ENCODE measurements around the gene GOLGA3.
"Not testable (repeated sequence)": the region's sequence is repeated elsewhere in the genome, so short reads cannot be mapped to it uniquely, and the experiment has no call there.

GOLGA3 gene

GRCh38 chr12:132804426-132804861, 24.2 kb downstream of the GOLGA3 start:
- H3K27ac ChIP-seq = no peak overlapping the region

GRCh38 chr12:132803888-132804287, 24.8 kb downstream of the GOLGA3 start:
- no peak overlapping the region for H3K27ac ChIP-seq
- TF ChIP-seq CTCF (conservative IDR thresholded peaks at IDR 0.05) (no peak), ZFX (IDR thresholded peaks at IDR 0.05) (no peak)

More at GRCh38 chr12:132804426-132804861, 24.2 kb downstream of the GOLGA3 start:
- TF ChIP-seq ZFX (IDR thresholded peaks at IDR 0.05) = no peak
- no peak for TF ChIP-seq CTCF (conservative IDR thresholded peaks at IDR 0.05)

- no peak overlapping the region for H3K27ac ChIP-seq
- no peak for TF ChIP-seq CTCF (conservative IDR thresholded peaks at IDR 0.05)
- TF ChIP-seq ZFX (IDR thresholded peaks at IDR 0.05) = no peak
Observed at GRCh38 chr12:132803125-132803524, 25.5 kb downstream of the GOLGA3 start.

- no peak for TF ChIP-seq ZFX (IDR thresholded peaks at IDR 0.05)
- no peak for TF ChIP-seq CTCF (conservative IDR thresholded peaks at IDR 0.05)
- H3K27ac ChIP-seq = no peak overlapping the region
Observed at GRCh38 chr12:132801741-132802140, 26.9 kb downstream of the GOLGA3 start.

- H3K27ac ChIP-seq = no peak overlapping the region
- TF ChIP-seq CTCF (conservative IDR thresholded peaks at IDR 0.05) = no peak
- TF ChIP-seq ZFX (IDR thresholded peaks at IDR 0.05) = no peak
Observed at GRCh38 chr12:132798836-132799235, 29.8 kb downstream of the GOLGA3 start.

DNA sequence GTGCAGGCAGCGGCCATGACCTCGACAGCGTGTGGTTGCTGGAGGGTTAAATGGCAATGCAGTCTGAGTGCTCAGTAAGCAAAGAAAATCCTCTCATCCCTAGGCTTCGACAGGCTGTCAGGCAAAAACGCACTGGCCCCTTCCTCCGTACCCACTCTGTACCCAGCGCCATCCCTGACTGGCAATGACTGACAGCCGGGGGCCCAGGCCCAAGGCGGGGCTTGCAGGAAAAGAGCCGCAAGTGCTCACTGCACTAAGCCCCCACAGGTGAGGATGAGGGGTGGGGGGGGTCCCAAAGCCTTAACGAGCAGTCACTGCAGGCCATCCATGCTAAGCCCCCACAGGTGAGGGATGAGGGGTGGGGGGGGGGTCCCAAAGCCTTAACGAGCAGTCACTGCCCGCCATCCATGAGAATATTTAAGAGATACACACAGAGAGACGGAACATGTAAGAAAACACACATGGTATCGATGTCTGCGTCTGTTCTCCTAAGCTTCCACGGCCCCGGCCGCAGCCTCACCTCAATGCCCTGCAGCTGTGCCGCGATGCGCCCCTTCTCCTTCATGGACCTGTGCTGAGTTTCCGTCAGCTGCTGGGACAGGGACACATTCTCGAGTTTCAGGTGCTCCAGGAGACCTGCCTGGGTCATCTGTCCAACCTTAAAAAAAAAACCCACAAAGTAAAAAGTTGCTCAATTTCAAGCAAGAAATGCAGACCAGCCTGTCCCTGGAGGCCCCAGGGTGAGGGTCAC, 30.7 kb downstream of the GOLGA3 start:
- no peak for TF ChIP-seq CTCF (conservative IDR thresholded peaks at IDR 0.05)
- TF ChIP-seq ZFX (IDR thresholded peaks at IDR 0.05) = no peak

DNA sequence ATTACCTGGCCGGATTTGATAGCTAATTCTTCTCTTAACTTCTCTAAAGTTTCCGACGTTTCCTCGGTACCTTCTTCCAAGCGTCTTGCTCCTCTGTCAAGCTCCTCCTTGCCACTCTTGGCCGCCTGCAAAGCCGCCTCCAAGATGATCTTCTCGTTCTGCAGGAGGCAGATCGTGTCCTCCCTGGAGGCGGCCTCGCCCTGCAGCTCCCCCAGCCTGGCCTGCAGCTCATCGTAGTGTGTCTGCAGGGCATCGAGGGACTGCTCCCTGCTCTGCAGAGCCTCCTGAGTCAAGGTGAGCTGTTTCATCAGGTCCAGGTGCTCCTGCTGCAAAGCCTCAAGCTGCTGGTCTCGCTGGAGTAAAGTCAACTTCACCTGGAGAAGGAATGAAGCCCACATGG, 32.8 kb downstream of the GOLGA3 start:
- H3K27ac ChIP-seq = no peak overlapping the region
- TF ChIP-seq CTCF (conservative IDR thresholded peaks at IDR 0.05) = no peak
- TF ChIP-seq ZFX (IDR thresholded peaks at IDR 0.05) = no peak

More for the DNA sequence above, 30.7 kb downstream of the GOLGA3 start:
- no peak overlapping the region for H3K27ac ChIP-seq

DNA sequence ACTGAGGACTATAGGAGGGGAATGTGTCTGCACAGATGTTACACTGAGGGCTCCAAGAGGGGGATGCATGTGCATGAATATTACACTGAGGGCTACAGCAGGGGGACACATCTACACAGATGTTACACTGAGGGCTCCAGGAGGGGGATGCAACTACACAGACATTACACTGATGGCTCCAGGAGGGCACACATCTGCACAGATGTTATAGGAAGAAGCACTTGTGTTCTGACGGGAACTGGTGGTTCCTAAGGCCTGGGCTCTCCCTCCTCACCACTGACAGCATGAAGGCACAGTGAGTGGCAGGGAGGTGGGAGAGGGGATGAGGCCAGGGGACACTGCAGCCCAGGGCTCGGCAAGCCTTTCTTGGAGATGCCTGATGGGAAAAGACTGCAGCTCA, 36.7 kb downstream of the GOLGA3 start:
- not testable (repeated sequence) for H3K27ac ChIP-seq

All from C4-2B (cell line).